ENCODE data around the gene TPO.

DNA sequence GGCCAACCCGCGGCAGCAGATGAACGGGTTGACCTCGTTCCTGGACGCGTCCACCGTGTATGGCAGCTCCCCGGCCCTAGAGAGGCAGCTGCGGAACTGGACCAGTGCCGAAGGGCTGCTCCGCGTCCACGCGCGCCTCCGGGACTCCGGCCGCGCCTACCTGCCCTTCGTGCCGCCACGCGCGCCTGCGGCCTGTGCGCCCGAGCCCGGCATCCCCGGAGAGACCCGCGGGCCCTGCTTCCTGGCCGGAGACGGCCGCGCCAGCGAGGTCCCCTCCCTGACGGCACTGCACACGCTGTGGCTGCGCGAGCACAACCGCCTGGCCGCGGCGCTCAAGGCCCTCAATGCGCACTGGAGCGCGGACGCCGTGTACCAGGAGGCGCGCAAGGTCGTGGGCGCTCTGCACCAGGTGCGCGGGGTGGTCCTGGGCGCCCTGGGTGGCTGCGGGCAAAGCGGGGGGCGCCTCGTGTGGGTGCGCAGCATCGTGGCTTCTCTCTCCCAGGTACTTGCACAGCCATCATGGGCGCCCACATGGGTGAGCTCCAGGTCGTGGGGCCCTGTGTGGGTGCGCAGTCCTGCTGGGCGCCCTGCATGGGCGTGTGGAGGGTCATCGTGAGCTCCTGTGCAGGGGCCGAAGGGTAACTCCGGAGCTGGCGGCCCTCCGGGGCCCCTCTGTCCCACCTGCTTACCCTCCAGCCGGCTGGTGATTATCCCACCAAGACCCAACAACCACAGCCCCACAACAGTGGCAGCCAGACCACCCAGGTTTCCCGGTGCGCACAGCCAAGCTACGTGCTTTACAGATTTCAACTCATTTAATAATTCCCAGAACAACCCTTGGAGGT lies 64.2 kb downstream of the TPO start:
- TF ChIP-seq, protein P1, sequence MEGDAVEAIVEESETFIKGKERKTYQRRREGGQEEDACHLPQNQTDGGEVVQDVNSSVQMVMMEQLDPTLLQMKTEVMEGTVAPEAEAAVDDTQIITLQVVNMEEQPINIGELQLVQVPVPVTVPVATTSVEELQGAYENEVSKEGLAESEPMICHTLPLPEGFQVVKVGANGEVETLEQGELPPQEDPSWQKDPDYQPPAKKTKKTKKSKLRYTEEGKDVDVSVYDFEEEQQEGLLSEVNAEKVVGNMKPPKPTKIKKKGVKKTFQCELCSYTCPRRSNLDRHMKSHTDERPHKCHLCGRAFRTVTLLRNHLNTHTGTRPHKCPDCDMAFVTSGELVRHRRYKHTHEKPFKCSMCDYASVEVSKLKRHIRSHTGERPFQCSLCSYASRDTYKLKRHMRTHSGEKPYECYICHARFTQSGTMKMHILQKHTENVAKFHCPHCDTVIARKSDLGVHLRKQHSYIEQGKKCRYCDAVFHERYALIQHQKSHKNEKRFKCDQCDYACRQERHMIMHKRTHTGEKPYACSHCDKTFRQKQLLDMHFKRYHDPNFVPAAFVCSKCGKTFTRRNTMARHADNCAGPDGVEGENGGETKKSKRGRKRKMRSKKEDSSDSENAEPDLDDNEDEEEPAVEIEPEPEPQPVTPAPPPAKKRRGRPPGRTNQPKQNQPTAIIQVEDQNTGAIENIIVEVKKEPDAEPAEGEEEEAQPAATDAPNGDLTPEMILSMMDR (IDR thresholded peaks at IDR 0.05), result no peak
- TF ChIP-seq POLR2A (IDR thresholded peaks at IDR 0.05), result no peak

Data from thyroid gland (tissue), 4 donors.